NCI-H2227 treated with DMSO at 0.1 percent for 48 hours (cell line): ENCODE data around the gene FBRSL1.
"Not testable (repeated sequence)": the region's sequence is repeated elsewhere in the genome, so short reads cannot be mapped to it uniquely, and the experiment has no call there.

ENCODE experiments used
- DNase-seq: peaks from one replicate; lab custom pipeline; 2025; lab: John Stamatoyannopoulos, UW

The FBRSL1 gene

GRCh38 chr12:132489602-132490266 lies at the start of gene FBRSL1:
FBRSL1 (plus strand) TSS chr12:132490151.
- DNase-seq: peak; percentile 77

- not testable (repeated sequence) for DNase-seq
Measured at GRCh38 chr12:132440420-132440819, 49.5 kb upstream of the FBRSL1 start.

GRCh38 chr12:132441871-132442863 lies 47.8 kb upstream of the FBRSL1 start:
- DNase-seq: no peak

GRCh38 chr12:132443091-132443490 lies 46.9 kb upstream of the FBRSL1 start:
- no peak for DNase-seq

GRCh38 chr12:132444283-132444682 lies 45.7 kb upstream of the FBRSL1 start:
- DNase-seq: no peak

- DNase-seq: no peak
Measured at GRCh38 chr12:132444957-132445883, 44.7 kb upstream of the FBRSL1 start.

- DNase-seq: peak; percentile 99
Measured at GRCh38 chr12:132445884-132446632, 43.9 kb upstream of the FBRSL1 start.

- DNase-seq: no peak
Measured at GRCh38 chr12:132446633-132447326, 43.2 kb upstream of the FBRSL1 start.

GRCh38 chr12:132447327-132447720 lies 42.6 kb upstream of the FBRSL1 start:
- no peak for DNase-seq

GRCh38 chr12:132447731-132448462 lies 42.1 kb upstream of the FBRSL1 start:
- DNase-seq: no peak

GRCh38 chr12:132448463-132448820 lies 41.5 kb upstream of the FBRSL1 start:
- no peak for DNase-seq

- DNase-seq: no peak
Measured at GRCh38 chr12:132449565-132450417, 40.2 kb upstream of the FBRSL1 start.

- peak; percentile 16 for DNase-seq
Measured at GRCh38 chr12:132450418-132451171, 39.4 kb upstream of the FBRSL1 start.

GRCh38 chr12:132451172-132451835 lies 38.6 kb upstream of the FBRSL1 start:
- DNase-seq: no peak

- DNase-seq: no peak
Measured at GRCh38 chr12:132451836-132452195, 38.1 kb upstream of the FBRSL1 start.

- no peak for DNase-seq
Measured at GRCh38 chr12:132452596-132453350, 37.2 kb upstream of the FBRSL1 start.
